GM12891 (cell line): ENCODE data around the gene MYL5.

Experiments used
- POLR2A ChIP-seq: IDR thresholded peaks from 2 replicates; pipeline ENCODE4 v1.6.1; 2011; ENCODE audit warnings: low read depth, low read length, control low read depth
- POLR2AphosphoS5 ChIP-seq: IDR thresholded peaks from 2 replicates; pipeline ENCODE4 v1.6.1; 2011; ENCODE audit warnings: low read depth, low read length, control low read depth
- SPI1 ChIP-seq: IDR thresholded peaks from 2 replicates; pipeline ENCODE4 v1.6.1; 2011; ENCODE audit warnings: low read depth, low read length, control low read depth
- TAF1 ChIP-seq: IDR thresholded peaks from 2 replicates; pipeline ENCODE4 v1.6.1; 2011; ENCODE audit warnings: low read depth, low read length, control low read depth

- TF ChIP-seq POLR2A (no peak), POLR2AphosphoS5 (no peak), SPI1 (no peak), TAF1 (no peak)
These were observed 24.5 kb upstream of the MYL5 start for GRCh38 chr4:649751-650310.
